Activated T-cell treated with anti-CD3 and anti-CD28 coated beads for 4 hours (primary cell): ENCODE measurements around the gene APOLD1.
"Not testable (repeated sequence)": the region's sequence is repeated elsewhere in the genome, so short reads cannot be mapped to it uniquely, and the experiment has no call there.

Experiments
- DNase-seq: peaks from one replicate; pipeline ENCODE4 v3.0.0-alpha.2; 2020

The APOLD1 gene

GRCh38 chr12:12786706-12787601 is 1.5 kb downstream of the APOLD1 start:
- peak; percentile 40 for DNase-seq

- DNase-seq = no peak
These were observed 2.7 kb downstream of the APOLD1 start for GRCh38 chr12:12788131-12788530.

- peak; percentile 47 for DNase-seq
These were observed 3.4 kb downstream of the APOLD1 start for GRCh38 chr12:12788675-12789368.

DNA sequence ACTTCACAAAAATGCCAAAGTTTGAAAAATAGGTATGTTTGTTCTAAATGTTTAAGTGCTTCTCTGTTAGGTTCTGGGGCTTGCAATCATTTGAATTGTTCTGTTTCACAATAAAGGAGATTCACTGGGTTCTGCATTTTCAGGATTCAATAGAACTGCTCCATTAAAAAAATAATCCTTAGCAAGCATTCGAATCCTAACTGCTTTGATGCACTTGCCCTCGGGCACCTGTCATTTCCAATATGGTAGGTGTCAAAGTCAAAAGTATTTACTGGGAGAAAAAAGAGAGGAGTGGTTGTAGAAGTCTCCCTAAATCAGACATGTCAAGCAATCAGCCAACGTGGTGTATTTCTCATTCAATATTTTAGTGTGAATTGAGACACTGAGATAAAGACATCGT is 5.5 kb downstream of the APOLD1 start:
- no peak for DNase-seq

DNA sequence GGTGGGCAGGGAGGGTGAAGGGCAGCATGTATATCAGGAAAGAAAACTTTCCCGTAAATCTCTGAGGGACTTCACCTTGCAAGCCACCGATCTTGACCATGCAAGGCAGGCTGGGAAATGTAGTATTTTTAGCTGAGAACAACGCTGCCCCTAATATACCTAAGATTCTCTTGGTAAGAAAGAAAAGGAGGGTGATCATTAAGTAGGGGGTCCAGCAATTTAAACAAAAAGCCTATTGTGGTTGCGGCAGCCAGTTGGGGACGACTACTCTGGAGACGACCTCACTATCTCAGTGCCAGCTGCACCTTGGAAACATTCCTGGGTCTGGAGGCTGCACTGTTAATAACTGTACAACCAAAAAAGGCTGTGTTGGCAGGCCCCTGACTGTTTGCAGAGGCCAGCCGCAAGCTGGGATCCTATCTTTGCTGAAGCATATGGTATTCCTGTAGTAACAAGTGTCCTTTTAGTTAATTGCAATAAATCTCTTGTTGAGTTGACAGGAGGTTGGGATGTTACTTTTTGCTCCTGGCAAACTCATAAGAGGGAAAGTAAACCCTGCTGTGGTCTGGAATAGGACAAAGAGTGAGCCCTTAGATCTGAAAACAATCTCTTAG is 6.4 kb downstream of the APOLD1 start:
- DNase-seq = no peak

DNA sequence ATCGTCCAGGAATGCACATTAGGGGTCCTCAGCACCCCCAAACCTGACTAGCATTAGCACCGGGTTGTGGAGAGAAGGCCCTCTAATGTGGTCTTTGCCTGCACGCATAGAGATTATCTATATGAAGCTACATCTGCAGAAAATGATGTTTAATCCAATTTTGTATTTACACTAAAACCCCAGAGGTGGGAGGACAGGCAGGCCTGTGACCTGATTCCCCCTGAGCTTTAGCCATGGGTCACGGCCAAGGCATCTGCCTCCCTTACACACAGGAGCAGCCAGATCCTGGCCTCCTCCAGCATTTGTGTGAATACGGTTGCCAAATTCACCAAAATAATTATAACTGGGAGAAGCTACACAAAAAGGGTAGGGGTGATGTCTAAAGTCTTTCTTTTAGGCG is 7.0 kb downstream of the APOLD1 start:
- DNase-seq = no peak

GRCh38 chr12:12794686-12795085 is 9.2 kb downstream of the APOLD1 start:
- no peak for DNase-seq

GRCh38 chr12:12796171-12796570 is 10.7 kb downstream of the APOLD1 start:
- DNase-seq = no peak

DNA sequence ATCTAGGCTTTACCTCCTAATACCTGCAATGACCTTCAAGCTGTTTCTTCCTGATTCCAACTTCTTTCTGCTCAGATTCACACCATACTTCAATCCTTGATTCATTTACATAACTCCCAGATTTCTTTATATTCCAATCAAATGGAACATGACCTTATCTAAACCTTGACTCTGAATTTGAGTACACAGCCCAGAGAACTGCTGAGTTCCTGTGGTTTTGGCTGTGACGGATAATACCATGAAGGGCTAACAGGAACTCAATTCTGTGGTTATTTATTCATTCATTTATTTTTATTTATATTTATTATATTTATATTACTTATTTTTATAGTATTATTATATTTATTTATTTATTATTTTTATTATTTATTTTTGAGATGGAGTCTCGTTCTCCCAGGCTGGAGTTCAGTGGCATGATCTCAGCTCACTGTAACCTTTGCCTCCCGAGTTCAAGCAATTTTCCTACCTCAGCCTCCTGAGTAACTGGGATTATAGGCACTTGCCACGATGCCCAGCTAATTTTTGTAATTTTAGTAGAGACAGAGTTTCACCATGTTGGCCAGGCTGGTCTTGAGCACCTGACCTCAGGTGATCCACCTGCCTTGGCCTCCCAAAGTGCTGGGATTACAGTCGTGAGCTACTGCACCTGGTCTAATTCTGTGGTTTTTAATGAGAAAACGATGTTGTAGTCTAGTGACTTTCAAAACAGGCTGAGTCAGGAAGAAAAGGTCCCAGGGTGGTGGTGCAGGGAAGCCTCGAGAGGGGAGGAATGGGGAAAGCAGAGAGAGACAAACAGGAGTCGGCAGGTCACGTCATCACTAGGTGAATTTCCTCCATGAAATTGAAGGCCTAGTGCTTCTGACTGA is 11.7 kb downstream of the APOLD1 start:
- DNase-seq = no peak

- DNase-seq = no peak
These were observed 12.3 kb downstream of the APOLD1 start for GRCh38 chr12:12797794-12798152.

GRCh38 chr12:12798480-12798879 is 13.0 kb downstream of the APOLD1 start:
- no peak for DNase-seq

DNA sequence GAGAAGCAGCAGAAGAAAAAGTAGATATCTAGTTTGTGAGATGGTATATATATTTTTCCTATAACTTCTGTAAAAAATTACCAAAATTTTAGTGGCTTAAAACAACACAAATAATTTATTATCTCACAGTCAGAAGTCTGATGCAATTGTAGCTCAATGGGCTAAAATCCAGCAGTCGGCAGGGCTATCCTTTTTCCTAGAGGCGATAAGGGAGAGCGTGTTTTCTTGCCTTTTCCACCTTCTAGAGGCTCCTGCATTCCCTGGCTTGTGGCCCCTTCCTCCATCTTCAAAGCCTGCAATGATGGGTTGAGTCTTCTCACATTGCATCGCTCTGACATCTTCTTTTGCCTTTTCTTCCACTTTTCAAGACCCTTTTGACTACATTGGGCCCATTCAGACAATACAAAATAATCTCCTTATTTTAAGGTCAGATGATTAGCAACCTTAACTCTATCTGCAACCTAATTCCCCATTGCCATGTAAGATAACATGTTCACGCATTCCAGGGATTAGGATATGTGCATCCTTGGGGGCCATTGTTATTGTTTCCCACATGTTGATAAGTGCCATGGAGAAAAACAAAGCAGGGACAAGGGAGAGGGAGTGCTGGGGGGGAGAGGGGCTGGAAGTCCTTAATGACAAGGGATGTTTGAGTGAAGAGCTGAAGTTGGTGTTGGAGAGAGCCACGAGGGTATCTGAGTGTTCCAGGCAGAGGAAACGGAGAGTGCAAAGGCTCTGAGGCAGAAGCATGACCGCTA is 13.9 kb downstream of the APOLD1 start:
- DNase-seq = no peak

- no peak for DNase-seq
These were observed 15.1 kb downstream of the APOLD1 start for GRCh38 chr12:12800406-12801180.

- not testable (repeated sequence) for DNase-seq
These were observed 16.2 kb downstream of the APOLD1 start for GRCh38 chr12:12801656-12802055.

DNA sequence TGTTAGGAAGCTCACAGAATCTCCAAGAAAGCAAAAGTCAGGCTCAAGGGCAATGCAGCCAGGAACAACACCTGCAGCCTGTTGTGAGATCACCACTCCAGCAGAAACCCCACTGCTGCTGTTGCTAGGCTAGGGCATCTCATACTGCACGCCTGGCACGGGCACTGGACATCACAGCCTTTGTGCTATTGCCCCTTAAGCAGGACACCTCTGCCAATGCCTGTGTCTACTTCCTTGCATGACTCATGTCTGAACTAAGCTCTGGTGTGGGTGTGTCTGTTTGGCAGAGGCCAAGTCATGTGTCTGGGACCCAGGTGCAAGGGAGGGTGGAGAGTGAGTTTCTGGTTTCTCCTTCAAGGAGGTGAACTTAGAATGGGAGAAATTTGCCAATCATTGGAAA is 17.7 kb downstream of the APOLD1 start:
- peak; percentile 25 for DNase-seq

DNA sequence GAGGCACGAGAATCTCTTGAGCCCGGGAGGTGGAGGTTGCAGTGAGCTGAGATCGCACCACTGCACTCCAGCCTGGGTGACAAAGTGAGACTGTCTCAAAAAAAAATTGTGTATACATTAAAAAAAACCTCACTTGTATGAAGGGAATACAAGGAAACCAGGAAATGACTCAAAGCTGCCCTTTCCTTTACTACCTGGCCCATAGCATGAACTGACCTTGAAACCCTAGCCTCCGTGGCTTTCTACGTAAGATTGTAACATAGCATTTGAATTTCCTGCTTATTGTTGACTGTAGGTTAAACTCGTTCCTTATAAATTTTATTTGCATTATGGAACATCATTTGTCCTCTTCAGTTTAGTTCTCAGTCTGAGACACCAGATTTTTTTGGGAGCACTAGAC is 18.6 kb downstream of the APOLD1 start:
- DNase-seq = no peak

- DNase-seq = no peak
These were observed 19.0 kb downstream of the APOLD1 start for GRCh38 chr12:12804432-12804886.

- no peak for DNase-seq
These were observed 21.5 kb downstream of the APOLD1 start for GRCh38 chr12:12806784-12807516.

- DNase-seq = not testable (repeated sequence)
These were observed 22.1 kb downstream of the APOLD1 start for GRCh38 chr12:12807517-12807903.

DNA sequence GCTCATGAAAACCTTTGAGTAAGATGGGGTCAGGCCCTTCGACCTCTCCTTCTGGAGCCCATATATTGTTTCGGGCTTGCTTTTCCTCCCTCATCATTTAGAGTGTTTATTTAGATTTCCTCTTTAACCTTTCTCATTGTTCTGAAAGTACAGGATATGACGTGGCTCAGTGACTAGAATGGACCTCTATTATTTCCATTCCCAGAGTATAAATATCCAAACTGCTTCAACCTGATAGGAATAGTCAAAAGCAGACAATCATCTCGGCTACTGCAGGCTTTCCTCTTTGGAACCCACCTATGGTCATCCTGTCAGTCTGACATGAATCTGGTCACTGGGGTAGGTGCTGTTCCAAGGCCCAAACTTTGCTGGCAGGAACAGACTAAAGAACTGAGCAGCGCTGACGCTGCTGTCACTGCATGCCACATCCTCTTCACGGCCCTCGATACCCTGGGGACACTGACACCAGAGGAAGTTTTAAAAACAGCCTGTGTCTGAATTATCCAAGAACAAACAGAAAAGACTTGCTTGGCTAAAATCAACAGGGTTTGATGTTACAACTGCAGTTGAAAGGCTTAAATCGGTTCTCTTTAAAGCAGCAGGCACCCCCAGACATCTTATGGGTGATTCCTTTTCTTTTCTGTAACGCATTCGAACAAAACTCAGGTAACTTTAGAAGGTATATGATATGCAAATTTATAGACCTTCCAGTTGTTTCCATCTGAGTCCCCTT is 22.7 kb downstream of the APOLD1 start:
- DNase-seq = peak; percentile 25
